ENCODE data around the gene LAMTOR3. TPM values are rescaled to one million over a fixed set of nuclear protein-coding genes. Genes with fewer than 3 reads are reported as not detected.

The LAMTOR3 gene
- total RNA-seq, 2 donors from 2014 or later: 31.6 to 33.0 TPM

DNA sequence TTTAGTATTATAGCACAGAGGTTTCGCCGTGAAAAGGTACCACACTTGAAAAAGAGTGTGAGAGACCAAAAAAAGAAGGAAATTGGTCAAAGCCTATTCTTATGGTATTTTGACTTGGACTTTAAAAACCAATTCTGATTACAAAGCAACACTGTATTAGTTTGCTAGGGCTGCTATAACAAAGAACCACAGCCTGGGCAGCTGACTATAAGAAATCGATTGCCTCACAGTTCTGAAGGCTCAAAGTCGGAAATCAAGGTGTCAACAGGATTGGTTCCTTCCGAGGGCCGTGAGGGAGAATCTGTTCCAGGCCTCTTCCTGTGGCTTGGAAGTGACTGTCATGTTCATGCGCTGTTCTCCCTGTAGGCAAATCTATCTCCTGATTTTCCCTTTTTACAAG lies 59.7 kb downstream of the LAMTOR3 start:
- Mint-ChIP-seq H3K27me3 (ENCODE audit: insufficient read depth) (no peaks in the 10 kb centered on the region), H3K27ac (no peak overlapping the region), H3K4me1 (no peaks in the 10 kb centered on the region), H3K9me3 (no peaks in the 10 kb centered on the region), H3K36me3 (ENCODE audit: low read depth) (no peaks in the 10 kb centered on the region), H3K4me3 (no peak overlapping the region)
- no peak overlapping the region for H3K4me3 ChIP-seq (ENCODE audit: low read length)
- H3K27ac ChIP-seq (ENCODE audit: low read depth, low read length): no peak overlapping the region
- no peaks in the 10 kb centered on the region for H3K36me3 ChIP-seq (ENCODE audit: control insufficient read depth, insufficient read depth, low read length)
- TF ChIP-seq, protein P1, sequence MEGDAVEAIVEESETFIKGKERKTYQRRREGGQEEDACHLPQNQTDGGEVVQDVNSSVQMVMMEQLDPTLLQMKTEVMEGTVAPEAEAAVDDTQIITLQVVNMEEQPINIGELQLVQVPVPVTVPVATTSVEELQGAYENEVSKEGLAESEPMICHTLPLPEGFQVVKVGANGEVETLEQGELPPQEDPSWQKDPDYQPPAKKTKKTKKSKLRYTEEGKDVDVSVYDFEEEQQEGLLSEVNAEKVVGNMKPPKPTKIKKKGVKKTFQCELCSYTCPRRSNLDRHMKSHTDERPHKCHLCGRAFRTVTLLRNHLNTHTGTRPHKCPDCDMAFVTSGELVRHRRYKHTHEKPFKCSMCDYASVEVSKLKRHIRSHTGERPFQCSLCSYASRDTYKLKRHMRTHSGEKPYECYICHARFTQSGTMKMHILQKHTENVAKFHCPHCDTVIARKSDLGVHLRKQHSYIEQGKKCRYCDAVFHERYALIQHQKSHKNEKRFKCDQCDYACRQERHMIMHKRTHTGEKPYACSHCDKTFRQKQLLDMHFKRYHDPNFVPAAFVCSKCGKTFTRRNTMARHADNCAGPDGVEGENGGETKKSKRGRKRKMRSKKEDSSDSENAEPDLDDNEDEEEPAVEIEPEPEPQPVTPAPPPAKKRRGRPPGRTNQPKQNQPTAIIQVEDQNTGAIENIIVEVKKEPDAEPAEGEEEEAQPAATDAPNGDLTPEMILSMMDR (conservative IDR thresholded peaks at IDR 0.05): no peak
- H3K27me3 ChIP-seq (ENCODE audit: control insufficient read depth, insufficient read depth, low read length, poor library complexity, severe bottlenecking): no peaks in the 10 kb centered on the region
- H3K9me3 ChIP-seq (ENCODE audit: control insufficient read depth, low read length): no peaks in the 10 kb centered on the region
- no peak overlapping the region for H3K9ac ChIP-seq (ENCODE audit: extremely low read depth, low read length, poor library complexity, severe bottlenecking)
- WGBS, 2 experiments (ENCODE audit: insufficient coverage in 1 of 2, insufficient read length in 1 of 2): 96% methylated on average over 7 of the region's 7 CpGs
- no peak for DNase-seq
- no peaks in the 10 kb centered on the region for H3K4me1 ChIP-seq (ENCODE audit: control insufficient read depth, insufficient read depth, low read length)

DNA sequence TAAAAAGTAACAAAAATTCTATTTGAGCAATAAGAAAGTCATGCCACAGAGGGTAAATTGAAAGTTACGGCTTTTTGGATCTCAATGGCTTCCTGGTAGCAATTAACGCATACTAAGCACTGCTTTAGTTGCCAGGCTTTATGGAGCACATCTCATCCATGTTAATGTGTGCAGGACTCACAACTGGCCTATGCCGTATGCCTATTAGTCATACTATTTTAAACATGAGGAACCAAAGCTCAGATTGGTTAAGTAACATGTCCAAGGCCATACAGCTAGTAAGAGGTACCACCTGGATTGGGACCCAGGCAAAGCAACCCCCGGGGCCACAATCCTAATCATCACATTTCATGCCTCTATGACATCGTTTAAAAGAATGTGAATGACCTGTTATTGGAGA lies 60.5 kb downstream of the LAMTOR3 start:
- Mint-ChIP-seq H3K27ac (no peak overlapping the region), H3K9me3 (no peaks in the 10 kb centered on the region), H3K27me3 (ENCODE audit: insufficient read depth) (no peaks in the 10 kb centered on the region), H3K4me1 (no peaks in the 10 kb centered on the region), H3K4me3 (no peak overlapping the region), H3K36me3 (ENCODE audit: low read depth) (no peaks in the 10 kb centered on the region)
- no peak overlapping the region for H3K9ac ChIP-seq (ENCODE audit: extremely low read depth, low read length, poor library complexity, severe bottlenecking)
- no peak overlapping the region for H3K4me3 ChIP-seq (ENCODE audit: low read length)
- no peaks in the 10 kb centered on the region for H3K36me3 ChIP-seq (ENCODE audit: control insufficient read depth, insufficient read depth, low read length)
- H3K4me1 ChIP-seq (ENCODE audit: control insufficient read depth, insufficient read depth, low read length): no peaks in the 10 kb centered on the region
- no peaks in the 10 kb centered on the region for H3K27me3 ChIP-seq (ENCODE audit: control insufficient read depth, insufficient read depth, low read length, poor library complexity, severe bottlenecking)
- TF ChIP-seq, protein P1 (conservative IDR thresholded peaks at IDR 0.05): no peak
- no peak for DNase-seq
- H3K9me3 ChIP-seq (ENCODE audit: control insufficient read depth, low read length): no peaks in the 10 kb centered on the region
- WGBS, 2 experiments (ENCODE audit: insufficient coverage in 1 of 2, insufficient read length in 1 of 2): 67 to 72% methylated on average over 3 to 5 of the region's 5 CpGs
- H3K27ac ChIP-seq (ENCODE audit: low read depth, low read length): no peak overlapping the region

GRCh38 chr4:99832758-99833157 lies 61.5 kb downstream of the LAMTOR3 start:
- no peak for DNase-seq
- no peaks in the 10 kb centered on the region for H3K9me3 Mint-ChIP-seq
- TF ChIP-seq, protein P1 (conservative IDR thresholded peaks at IDR 0.05): no peak
- no peaks in the 10 kb centered on the region for H3K27me3 Mint-ChIP-seq (ENCODE audit: insufficient read depth)
- Histone ChIP-seq H3K27me3 (ENCODE audit: control insufficient read depth, insufficient read depth, low read length, poor library complexity, severe bottlenecking) (no peaks in the 10 kb centered on the region), H3K4me3 (ENCODE audit: low read length) (no peak overlapping the region), H3K36me3 (ENCODE audit: control insufficient read depth, insufficient read depth, low read length) (no peaks in the 10 kb centered on the region), H3K9ac (ENCODE audit: extremely low read depth, low read length, poor library complexity, severe bottlenecking) (no peak overlapping the region), H3K27ac (ENCODE audit: low read depth, low read length) (no peak overlapping the region), H3K4me1 (ENCODE audit: control insufficient read depth, insufficient read depth, low read length) (no peaks in the 10 kb centered on the region), H3K9me3 (ENCODE audit: control insufficient read depth, low read length) (no peaks in the 10 kb centered on the region)
- H3K27ac Mint-ChIP-seq: no peak overlapping the region
- WGBS, 2 experiments (ENCODE audit: insufficient coverage in 1 of 2, insufficient read length in 1 of 2): 91 to 100% methylated on average over 1 to 3 of the region's 3 CpGs
- no peaks in the 10 kb centered on the region for H3K36me3 Mint-ChIP-seq (ENCODE audit: low read depth)
- H3K4me1 Mint-ChIP-seq: no peaks in the 10 kb centered on the region
- no peak overlapping the region for H3K4me3 Mint-ChIP-seq

Measured in endodermal cell (in vitro differentiated cells).